Right lobe of liver (tissue), 6 donors: ENCODE results near the gene EPO. TPM values are rescaled to one million over a fixed set of nuclear protein-coding genes. Genes with fewer than 3 reads are reported as not detected.

Experiments used
- ATAC-seq, 4 donors: fragments of 200-7000 bp; cut with Tn5 transposase; one replicate each; pipeline ENCODE4 v1.9.1; 2020; ENCODE audit warnings: mild to moderate bottlenecking in 4 of 4, moderate library complexity in 4 of 4
- DNase-seq, 3 donors: peaks; one replicate each; pipeline ENCODE4 v3.0.0-alpha.2; 2020
- H3K27ac ChIP-seq, 3 donors: fragments of 200-600 bp; one replicate each; pipeline ENCODE4 v1.8.0; 2022
- H3K27me3 ChIP-seq, 2 donors: fragments of 200-600 bp; one replicate each; pipeline ENCODE4 v1.8.0; 2022
- H3K36me3 ChIP-seq, 4 donors: fragments of 200-600 bp; sonication (generic) in 1 of 4; one replicate each; pipeline versions ENCODE4 v1.5.1 to v1.8.0; 2017 to 2022; ENCODE audit warnings: control low read depth in 1 of 4
- H3K4me1 ChIP-seq, 4 donors: fragments of 200-600 bp; sonication (generic) in 1 of 4; one replicate each; pipeline versions ENCODE4 v1.5.1 to v1.8.0; 2017 to 2022; ENCODE audit warnings: control low read depth in 1 of 4
- H3K4me3 ChIP-seq, 3 donors: fragments of 200-600 bp; one replicate each; pipeline ENCODE4 v1.8.0; 2022
- H3K9me3 ChIP-seq, 4 donors: fragments of 200-600 bp; sonication (generic) in 1 of 4; one replicate each; pipeline versions ENCODE4 v1.5.1 to v1.8.0; 2017 to 2022; ENCODE audit warnings: control low read depth in 1 of 4
- POLR2A ChIP-seq: fragments of 450-650 bp; IDR thresholded peaks from one replicate; pipeline ENCODE4 v1.6.1; 2017; ENCODE audit warnings: antibody characterized with exemption, mild to moderate bottlenecking
- WGBS: methylation state at CpG from one replicate; pipeline ENCODE4 v1.1.6; 2018; ENCODE audit warnings: low coverage, low lambda C conversion rate; ENCODE audit not compliant: insufficient coverage; ENCODE audit errors: missing lambda C conversion rate; 5-methylcytosine and 5-hydroxymethylcytosine counted together
- intact Hi-C, 2 donors: fragments of 100-400 bp; cut with DNase I; formaldehyde crosslinking; loops; one replicate each; pipeline versions ENCODE4 v1.11.2 to v1.14.1; 2022
- total RNA-seq, 6 experiments: library from RNA; depleted of rRNA in 2 of 6; stranded (reverse); fragments of >200 nt in 2 of 6; fragmentation: NEBNext Ultra II Directional in 3 of 6; extraction: Animal tissue kit (Norgen Biotek cat#: 25700) in 3 of 6; gene quantifications; one replicate each; pipeline versions ENCODE4 v1.1.0 to v1.2.4, GENCODE V29; 2016 to 2023
- TF ChIP-seq, protein P1 (sequence below), 4 donors: fragments of 200-600 bp in 3 of 4; fragments of 450-650 bp in 1 of 4; IDR thresholded peaks; one replicate each; pipeline versions ENCODE4 v1.5.1 to v1.8.0; 2016 to 2022; ENCODE audit warnings: antibody characterized with exemption in 4 of 4, mild to moderate bottlenecking in 2 of 4
- donor health status: DM: no; HTN: yes; CAD: no.
- donor health status: DM: no; HTN: no; CAD: no.
- donor health status: DM: no; HTN: no; CAD: no.
- donor health status: DM: no; HTN: yes; CAD: no.
- donor health status: DM: no; HTN: yes; CAD: no.

EPO gene
- total RNA-seq, 6 experiments from 2014 or later, result 0.20 to 84.5 (median 12.7) TPM

DNA sequence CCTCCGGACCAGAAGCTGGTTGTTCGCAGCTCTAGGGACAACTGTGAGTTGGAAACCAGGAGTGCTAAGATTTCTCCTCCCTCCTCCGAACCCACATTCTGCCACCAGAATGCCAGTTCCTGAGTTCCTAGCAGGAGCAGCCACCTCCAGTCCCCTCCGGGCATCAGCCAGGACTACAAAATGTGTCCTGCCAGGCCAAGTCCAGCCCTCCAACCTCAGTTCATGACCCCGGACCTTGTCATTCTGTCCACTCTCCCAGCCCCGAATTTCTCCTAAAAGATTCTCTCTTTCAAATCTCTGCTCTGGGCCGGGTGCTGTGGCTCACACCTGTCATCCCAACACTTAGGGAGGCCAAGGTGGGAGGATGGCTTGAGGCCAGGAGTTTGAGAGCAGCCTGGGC is 15.5 kb downstream of the EPO start:
- intact Hi-C loops, result no loop called here
- Histone ChIP-seq H3K27me3 (no peaks in the 10 kb centered on the region), H3K36me3 (no peaks in the 10 kb centered on the region), H3K27ac (no peak overlapping the region), H3K4me3 (no peak overlapping the region), H3K9me3 (no peaks in the 10 kb centered on the region), H3K4me1 (no peaks in the 10 kb centered on the region)
- no peak for TF ChIP-seq POLR2A
- TF ChIP-seq, protein P1, sequence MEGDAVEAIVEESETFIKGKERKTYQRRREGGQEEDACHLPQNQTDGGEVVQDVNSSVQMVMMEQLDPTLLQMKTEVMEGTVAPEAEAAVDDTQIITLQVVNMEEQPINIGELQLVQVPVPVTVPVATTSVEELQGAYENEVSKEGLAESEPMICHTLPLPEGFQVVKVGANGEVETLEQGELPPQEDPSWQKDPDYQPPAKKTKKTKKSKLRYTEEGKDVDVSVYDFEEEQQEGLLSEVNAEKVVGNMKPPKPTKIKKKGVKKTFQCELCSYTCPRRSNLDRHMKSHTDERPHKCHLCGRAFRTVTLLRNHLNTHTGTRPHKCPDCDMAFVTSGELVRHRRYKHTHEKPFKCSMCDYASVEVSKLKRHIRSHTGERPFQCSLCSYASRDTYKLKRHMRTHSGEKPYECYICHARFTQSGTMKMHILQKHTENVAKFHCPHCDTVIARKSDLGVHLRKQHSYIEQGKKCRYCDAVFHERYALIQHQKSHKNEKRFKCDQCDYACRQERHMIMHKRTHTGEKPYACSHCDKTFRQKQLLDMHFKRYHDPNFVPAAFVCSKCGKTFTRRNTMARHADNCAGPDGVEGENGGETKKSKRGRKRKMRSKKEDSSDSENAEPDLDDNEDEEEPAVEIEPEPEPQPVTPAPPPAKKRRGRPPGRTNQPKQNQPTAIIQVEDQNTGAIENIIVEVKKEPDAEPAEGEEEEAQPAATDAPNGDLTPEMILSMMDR (IDR thresholded peaks at IDR 0.05), result no peak
- 37% methylated on average over 3 of the region's 7 CpGs for WGBS
- peak; percentile 36 to 74 (median 70) for DNase-seq
- peak; percentile 68 to 96 (median 86) for ATAC-seq

DNA sequence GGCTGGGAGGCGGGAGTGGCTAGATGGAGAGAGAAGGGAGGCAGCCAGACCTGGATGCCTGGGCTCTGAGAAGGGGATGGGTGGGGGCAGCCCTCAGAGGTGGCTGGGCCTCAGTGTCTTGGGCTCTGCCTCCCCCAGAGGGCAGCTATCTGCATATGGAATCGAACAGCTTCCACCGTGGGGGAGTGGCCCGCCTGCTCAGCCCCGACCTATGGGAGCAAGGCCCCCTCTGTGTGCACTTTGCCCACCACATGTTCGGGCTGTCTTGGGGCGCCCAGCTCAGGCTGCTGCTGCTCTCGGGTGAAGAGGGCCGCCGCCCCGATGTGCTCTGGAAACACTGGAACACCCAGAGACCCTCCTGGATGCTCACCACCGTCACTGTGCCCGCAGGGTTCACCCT is 16.4 kb downstream of the EPO start:
- TF ChIP-seq POLR2A, result no peak
- TF ChIP-seq, protein P1 (IDR thresholded peaks at IDR 0.05), result no peak
- ATAC-seq (peak in 1 of 4 donors; percentile 34), DNase-seq (no peak)
- H3K4me1 ChIP-seq, result no peaks in the 10 kb centered on the region
- WGBS, result 89% methylated on average over 3 of the region's 13 CpGs
- no peak overlapping the region for H3K4me3 ChIP-seq
- H3K27ac ChIP-seq, result no peak overlapping the region
- no peaks in the 10 kb centered on the region for H3K9me3 ChIP-seq
- intact Hi-C loops, result no loop called here
- H3K36me3 ChIP-seq, result no peaks in the 10 kb centered on the region
- no peaks in the 10 kb centered on the region for H3K27me3 ChIP-seq

DNA sequence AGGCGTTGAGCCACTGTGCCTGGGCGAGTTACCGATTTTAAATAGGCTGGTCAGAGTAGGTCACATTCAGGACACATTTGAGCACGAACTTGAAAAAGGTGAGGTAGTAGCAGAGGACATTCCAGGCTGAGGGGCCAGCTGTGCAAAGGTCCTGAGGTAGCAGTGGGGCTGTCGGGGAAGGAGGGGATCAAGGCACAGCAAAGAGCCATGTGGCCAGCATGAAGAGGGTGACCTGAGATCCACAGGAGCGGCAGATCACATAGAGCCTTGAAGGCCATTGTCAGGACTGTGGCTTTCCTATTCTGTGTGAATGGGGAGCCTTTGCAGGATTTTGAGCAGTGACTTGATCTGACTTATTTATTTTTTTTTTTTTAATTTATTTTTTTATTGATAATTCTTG is 19.7 kb downstream of the EPO start:
- Histone ChIP-seq H3K4me1 (no peaks in the 10 kb centered on the region), H3K9me3 (no peaks in the 10 kb centered on the region), H3K27me3 (no peaks in the 10 kb centered on the region), H3K4me3 (no peak overlapping the region), H3K36me3 (no peaks in the 10 kb centered on the region), H3K27ac (no peak overlapping the region)
- TF ChIP-seq, protein P1 (IDR thresholded peaks at IDR 0.05), result no peak
- TF ChIP-seq POLR2A, result no peak
- intact Hi-C loops, result no loop called here
- DNase-seq (no peak), ATAC-seq (no peak)
- 90% methylated on average over 6 of the region's 6 CpGs for WGBS

DNA sequence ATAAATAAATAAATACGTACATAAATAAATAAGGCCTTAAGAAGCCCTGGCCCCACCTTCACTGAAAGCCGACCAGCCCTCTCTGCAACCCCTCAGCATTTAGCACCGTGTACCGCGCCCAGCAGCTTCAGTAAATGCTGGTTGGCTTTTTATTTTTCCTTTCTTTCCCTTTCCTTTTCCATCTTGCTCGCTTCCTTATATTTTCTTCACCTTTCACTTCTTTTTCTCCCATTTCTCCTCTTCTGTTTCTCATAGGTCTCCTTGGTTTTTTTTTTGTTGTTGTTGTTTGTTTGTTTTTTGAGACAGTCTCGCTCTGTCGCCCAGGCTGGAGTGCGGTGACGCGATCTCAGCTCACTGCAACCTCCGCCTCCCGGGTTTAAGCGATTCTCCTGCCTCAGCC is 24.3 kb downstream of the EPO start:
- H3K9me3 ChIP-seq, result no peaks in the 10 kb centered on the region
- no peak overlapping the region for H3K4me3 ChIP-seq
- H3K36me3 ChIP-seq, result no peaks in the 10 kb centered on the region
- WGBS, result 91% methylated on average over 12 of the region's 14 CpGs
- H3K27ac ChIP-seq, result no peak overlapping the region
- TF ChIP-seq, protein P1 (IDR thresholded peaks at IDR 0.05), result no peak
- no peak for TF ChIP-seq POLR2A
- DNase-seq (no peak), ATAC-seq (no peak)
- H3K27me3 ChIP-seq, result no peaks in the 10 kb centered on the region
- H3K4me1 ChIP-seq, result no peaks in the 10 kb centered on the region
- intact Hi-C loops, result no loop called here

DNA sequence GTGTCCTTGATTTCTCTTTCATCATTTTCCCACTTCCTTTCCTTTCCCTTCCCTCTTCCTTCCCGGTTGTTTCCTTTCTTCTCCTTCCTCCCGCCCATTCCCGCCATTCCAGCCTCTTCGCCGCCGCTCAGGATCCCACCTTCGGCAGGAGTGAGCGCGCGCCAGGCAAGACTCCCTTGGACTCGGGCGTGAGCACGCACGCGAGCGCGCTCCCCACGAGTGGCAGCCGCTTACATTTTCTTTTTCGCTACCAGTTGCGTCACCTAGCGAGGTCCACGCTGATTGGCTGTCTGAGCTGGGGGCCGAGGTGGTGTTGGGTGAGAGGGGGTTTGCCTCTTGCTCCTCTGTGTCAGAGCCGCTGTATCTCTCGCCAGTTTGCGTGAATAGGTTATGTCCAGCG is 24.9 kb downstream of the EPO start:
- H3K9me3 ChIP-seq, result no peaks in the 10 kb centered on the region
- H3K4me3 ChIP-seq, result peak overlapping the region in 1 of 3 donors; percentile 24
- 50% methylated on average over 27 of the region's 28 CpGs for WGBS
- no peaks in the 10 kb centered on the region for H3K4me1 ChIP-seq
- H3K36me3 ChIP-seq, result no peaks in the 10 kb centered on the region
- intact Hi-C loops, result no loop called here
- no peak overlapping the region for H3K27ac ChIP-seq
- no peaks in the 10 kb centered on the region for H3K27me3 ChIP-seq
- TF ChIP-seq POLR2A, result no peak
- TF ChIP-seq, protein P1 (IDR thresholded peaks at IDR 0.05), result no peak
- peak; percentile 19 to 74 (median 36) for ATAC-seq
- DNase-seq, result peak in 1 of 3 donors; percentile 33
